Endothelial cell of hepatic sinusoid (primary cell): ENCODE data around the gene GARNL3.

Experiments
- in situ Hi-C: cut with HindIII; loops from 2 replicates; pipeline ENCODE4 v1.10.0; 2017; ENCODE audit warnings: low sequenced_read_pairs

Gene GARNL3

DNA sequence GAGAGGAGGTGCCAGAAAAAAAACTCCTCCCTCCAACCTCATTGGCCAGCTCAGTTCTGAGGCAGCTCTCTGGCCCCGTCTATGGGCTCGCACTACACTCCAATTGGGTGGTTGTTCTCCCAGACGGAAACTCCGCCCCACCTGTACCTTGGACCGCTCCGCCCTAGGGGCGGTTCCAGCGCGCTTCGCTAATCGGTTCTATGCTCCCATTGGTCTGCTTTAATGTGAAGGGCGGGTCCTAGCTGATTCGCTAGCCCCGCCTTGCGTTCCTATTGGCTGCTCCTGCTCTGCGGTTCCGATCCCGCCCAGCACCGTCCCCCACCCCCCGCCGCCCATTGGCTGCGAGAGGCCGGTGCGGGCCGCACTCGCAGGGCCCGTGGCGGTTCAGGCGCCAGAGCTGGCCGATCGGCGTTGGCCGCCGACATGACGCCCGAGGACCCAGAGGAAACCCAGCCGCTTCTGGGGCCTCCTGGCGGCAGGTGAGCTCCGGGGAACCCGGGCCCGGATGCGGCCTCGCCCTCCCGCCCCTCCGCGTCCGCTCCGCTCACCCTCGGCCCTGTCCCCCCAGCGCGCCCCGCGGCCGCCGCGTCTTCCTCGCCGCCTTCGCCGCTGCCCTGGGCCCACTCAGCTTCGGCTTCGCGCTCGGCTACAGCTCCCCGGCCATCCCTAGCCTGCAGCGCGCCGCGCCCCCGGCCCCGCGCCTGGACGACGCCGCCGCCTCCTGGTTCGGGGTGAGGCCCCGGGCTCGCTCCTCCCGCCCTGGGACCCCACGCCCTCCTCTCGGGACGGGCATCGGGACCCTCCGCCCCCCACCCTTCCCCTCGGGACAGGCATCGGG, 132.5 kb downstream of the GARNL3 start, which contains the start of gene SLC2A8:
SLC2A8 (plus strand) TSS at position 362 of the 838 bp plus-strand sequence; CDS start at position 424, 62 bp downstream.
- in situ Hi-C loops = no loop called here

DNA sequence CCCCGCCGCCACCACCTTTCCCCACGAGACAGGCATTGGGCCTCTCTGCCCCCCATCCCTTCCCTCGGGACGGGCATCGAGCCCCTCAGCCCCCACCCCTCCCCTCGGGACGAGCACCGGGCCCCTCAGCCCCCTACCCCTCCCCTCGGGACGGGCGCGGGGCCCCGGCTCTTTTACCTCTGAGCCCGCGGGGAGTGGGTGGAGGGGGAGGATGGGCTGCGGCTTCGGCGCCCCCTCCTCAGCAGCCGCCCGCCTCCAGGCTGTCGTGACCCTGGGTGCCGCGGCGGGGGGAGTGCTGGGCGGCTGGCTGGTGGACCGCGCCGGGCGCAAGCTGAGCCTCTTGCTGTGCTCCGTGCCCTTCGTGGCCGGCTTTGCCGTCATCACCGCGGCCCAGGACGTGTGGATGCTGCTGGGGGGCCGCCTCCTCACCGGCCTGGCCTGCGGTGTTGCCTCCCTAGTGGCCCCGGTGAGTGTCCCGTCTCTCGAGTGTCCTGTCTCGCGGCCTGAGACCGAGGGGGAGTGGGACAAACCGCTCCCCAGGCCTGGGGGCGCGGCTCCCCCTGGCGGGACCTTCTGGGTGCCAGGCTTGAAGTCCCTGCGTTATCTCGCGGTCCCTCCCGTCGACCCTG, 133.2 kb downstream of the GARNL3 start:
- in situ Hi-C loops = no loop called here

DNA sequence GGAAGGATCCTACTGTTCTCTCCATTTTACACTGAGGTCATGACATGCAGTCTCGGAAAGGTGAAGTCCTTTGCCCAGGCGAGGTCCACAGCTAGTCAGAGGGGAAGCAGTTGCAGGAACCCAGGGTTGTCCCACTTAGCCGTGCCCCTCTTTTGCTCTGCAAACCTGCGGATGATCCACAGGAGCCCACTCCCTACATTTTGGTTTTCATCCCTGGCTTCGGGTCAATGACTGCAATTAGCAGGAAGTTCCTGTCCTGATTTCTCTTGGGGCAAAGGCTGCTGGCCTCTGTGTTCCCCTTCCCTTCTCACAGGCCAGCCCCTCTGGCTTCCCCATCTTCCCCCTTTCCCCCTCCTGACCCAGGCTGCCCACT, 133.7 kb downstream of the GARNL3 start:
- in situ Hi-C loops = no loop called here

DNA sequence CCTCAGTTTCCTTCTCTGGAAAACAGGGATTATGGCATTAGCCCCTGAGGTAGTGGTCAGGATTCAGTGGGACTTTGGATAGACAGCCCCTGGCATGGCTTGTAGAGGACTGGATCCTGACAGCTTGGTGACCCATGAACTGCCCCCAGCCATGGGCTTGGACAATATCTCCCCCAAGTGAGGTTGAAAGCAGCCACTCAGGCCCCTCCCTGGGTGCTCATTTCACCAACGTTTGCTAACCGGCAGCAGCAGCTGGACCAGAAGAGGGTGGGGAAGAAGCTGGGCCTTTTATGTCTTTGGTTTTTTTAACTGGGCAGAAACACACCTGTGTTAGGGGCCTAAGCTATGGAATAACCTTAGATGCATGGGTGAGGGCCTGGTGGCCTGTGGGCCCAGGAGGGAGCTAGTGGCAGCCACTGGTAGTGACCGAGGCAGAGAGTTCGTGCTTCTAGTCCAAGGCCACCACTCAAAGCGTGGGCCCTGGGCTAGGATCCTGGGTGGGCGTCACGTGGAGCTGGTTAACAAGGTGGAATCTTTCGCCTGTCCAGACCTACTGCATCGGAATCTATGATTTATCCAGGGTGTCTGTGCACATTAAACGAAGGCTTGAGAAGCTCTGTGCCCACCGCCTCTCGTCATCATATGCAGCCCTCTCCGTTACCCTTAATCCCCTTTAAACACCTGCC, 134.3 kb downstream of the GARNL3 start:
- in situ Hi-C loops = no loop called here

DNA sequence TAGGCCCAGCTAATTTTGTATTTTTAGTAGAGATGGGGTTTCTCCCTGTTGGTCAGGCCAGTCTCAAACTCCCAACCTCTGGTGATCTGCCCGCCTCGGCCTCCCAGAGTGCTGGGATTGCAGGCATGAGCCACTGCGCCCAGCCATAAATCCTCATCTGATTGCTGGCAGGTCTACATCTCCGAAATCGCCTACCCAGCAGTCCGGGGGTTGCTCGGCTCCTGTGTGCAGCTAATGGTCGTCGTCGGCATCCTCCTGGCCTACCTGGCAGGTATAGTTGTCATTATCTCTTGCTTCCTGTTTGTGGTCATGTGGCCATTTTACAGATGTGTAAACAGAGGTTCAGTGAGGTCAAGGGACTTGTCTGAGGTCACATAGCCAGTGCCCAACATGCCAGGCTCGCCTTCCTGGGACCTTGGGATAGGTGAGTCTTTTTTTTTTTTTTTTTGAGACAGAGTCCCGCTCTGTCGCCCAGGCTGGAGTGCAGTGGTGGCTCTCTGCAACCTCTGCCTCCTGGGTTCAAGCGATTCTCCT, 135.2 kb downstream of the GARNL3 start:
- in situ Hi-C loops = no loop called here

DNA sequence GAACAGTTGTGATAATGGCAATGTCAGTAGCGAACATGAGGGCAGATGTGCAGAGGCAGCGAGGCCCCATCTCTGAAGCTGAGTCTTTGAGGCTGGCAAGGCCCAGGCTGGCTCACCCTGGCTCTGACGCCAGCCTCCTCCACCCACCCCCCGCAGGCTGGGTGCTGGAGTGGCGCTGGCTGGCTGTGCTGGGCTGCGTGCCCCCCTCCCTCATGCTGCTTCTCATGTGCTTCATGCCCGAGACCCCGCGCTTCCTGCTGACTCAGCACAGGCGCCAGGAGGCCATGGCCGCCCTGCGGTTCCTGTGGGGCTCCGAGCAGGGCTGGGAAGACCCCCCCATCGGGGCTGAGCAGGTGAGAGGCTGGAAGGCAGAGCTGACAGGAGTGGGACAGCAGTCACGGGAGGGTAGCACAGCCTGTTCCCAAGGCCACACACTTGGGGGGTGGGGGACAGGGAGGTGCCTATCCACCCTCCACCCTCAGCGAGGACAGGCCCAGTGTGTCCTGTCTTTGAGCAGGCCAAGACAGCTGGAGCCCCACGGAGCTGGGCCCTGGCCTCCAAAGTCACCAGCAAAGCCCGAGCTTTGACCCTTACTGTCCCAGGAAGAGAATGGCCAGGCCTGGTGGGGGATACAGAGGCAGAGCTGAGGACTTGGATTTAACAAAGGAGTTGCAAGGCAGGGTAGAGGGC, 138.0 kb downstream of the GARNL3 start:
- in situ Hi-C loops = no loop called here

DNA sequence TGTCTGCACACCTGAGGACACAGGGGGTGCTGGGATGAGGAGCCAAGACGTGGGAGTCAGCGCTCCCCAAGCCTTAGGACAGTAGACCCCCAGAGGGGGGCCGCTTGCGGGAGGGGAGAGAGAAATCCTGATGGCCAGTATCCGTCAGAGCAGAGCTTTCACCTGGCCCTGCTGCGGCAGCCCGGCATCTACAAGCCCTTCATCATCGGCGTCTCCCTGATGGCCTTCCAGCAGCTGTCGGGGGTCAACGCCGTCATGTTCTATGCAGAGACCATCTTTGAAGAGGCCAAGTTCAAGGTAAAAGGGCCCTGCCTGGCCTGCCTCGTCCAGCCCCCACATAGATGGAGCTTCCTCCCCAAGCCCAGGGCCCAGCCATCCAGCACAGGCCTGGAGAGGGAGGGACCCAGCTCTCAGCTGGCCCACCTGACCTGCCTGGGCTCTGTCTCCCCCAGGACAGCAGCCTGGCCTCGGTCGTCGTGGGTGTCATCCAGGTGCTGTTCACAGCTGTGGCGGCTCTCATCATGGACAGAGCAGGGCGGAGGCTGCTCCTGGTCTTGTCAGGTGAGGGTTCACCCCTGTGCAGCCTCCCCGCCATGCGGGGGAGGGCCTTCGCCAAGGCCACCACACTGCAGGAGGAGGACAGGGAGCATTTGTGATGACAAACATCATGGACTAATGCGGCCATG, 139.1 kb downstream of the GARNL3 start:
- in situ Hi-C loops = no loop called here

DNA sequence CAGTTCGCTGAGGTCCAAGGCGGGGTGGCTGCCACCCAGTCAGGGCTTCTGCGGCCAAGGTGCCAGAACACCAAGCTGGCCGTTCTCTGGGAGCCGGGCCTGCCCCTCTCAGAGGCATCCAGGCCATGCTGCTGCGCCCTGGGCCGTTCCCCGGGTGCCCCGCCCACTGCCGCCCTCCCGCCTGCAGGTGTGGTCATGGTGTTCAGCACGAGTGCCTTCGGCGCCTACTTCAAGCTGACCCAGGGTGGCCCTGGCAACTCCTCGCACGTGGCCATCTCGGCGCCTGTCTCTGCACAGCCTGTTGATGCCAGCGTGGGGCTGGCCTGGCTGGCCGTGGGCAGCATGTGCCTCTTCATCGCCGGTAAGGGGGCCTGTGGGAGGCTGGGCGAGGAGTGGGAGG, 140.1 kb downstream of the GARNL3 start:
- in situ Hi-C loops = loop anchor here (5.0 kb wide), 1 partner anchor 172 kb away; no protein-coding TSS in a partner anchor

DNA sequence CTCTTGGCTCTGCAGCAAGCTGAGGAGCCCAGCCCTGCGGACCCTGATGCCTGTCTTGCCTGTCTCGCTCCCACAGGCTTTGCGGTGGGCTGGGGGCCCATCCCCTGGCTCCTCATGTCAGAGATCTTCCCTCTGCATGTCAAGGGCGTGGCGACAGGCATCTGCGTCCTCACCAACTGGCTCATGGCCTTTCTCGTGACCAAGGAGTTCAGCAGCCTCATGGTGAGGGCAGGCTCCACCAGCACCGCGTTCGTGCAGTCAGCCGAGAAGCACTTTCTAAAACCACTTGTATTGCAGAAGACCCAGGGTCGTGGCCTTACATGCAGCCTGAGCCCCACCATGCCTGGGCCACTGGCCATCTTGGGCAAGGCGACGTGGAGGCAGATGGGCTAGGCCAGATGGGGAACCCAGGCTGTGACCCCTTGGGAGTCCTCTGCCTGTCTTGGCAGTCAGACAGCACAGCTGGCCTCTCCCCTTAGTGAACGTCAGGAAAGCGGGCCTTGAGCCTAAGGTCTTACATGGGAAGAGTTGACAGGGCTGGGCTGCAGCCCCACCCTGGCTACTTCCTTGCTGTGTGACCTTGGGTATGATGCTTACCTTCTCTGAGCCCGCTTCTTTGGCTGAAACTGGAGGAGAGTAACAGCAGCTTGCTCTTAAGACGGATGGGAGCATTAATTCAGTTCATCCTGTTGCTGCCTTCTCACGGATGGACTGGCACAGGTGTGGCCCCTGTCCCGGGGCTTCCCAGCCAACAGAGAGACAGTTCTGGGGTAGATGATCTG, 141.0 kb downstream of the GARNL3 start:
- in situ Hi-C loops = loop anchor here (5.0 kb wide), 1 partner anchor 173 kb away; no protein-coding TSS in a partner anchor

DNA sequence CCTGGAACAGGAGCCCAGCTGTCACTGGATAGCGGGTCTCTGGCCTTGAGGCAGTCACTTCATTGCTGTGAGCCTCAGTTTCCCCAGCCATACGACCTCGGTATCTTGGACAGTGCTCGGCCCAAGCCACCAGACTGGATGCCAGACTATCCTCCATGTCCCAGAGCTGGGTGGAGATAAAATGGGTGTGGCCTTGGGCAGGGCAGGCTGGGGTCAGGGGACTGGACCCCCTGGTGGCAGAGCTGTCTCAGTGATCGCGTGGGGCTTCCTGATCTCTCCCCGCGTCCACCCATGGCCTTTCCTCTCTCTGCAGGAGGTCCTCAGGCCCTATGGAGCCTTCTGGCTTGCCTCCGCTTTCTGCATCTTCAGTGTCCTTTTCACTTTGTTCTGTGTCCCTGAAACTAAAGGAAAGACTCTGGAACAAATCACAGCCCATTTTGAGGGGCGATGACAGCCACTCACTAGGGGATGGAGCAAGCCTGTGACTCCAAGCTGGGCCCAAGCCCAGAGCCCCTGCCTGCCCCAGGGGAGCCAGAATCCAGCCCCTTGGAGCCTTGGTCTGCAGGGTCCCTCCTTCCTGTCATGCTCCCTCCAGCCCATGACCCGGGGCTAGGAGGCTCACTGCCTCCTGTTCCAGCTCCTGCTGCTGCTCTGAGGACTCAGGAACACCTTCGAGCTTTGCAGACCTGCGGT, 142.4 kb downstream of the GARNL3 start:
- in situ Hi-C loops = loop anchor here (5.0 kb wide), 1 partner anchor 175 kb away; no protein-coding TSS in a partner anchor

DNA sequence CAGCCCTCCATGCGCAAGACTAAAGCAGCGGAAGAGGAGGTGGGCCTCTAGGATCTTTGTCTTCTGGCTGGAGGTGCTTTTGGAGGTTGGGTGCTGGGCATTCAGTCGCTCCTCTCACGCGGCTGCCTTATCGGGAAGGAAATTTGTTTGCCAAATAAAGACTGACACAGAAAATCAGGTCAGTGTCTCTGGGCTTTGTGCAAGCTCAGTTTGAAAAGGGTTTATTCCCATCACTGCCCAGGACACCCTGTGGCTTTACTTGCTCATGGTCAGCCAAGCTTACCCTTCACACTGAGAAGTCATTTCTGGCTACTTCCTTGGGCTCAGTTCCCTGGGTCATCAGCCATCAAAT, 142.9 kb downstream of the GARNL3 start:
- in situ Hi-C loops = loop anchor here (5.0 kb wide), 1 partner anchor 175 kb away; no protein-coding TSS in a partner anchor

DNA sequence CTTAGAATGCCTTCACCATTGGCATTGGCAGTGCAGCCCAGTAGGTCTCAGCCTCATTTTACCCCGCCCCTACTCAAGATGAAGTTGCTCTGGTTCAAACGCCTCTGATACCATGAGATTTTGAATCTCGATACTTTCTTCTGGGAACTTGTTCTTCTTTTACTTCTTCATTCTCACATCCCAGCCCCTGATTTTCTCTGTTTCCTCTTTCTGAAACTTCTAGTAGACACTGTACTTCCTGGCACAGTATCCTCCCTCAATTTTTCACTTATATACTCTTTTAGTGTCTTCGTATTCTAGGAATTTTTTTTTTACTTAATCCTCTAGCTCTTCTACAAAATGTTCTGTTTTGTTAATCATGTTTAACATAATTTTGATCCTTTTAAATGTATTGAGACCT, 146.5 kb downstream of the GARNL3 start:
- in situ Hi-C loops = no loop called here

DNA sequence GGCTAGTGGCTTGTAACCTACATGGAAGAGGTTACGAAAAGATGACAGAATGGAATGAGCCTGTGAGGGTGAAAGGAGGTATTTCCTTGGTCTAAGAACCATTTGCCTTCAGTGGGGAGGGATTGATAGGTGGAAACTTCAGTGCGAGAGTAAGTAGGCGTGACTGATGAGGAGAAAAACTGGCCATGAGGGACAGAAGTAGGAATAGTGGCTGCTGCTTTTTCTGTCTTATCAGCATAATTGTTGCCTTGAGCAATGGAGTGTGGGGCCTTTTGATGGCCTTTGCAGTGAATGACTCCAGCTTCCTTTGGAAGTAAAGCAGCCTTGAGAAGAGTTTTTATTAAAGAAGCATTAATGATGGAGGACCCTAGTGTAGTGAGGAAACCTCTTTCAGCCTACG, 150.6 kb downstream of the GARNL3 start:
- in situ Hi-C loops = no loop called here

DNA sequence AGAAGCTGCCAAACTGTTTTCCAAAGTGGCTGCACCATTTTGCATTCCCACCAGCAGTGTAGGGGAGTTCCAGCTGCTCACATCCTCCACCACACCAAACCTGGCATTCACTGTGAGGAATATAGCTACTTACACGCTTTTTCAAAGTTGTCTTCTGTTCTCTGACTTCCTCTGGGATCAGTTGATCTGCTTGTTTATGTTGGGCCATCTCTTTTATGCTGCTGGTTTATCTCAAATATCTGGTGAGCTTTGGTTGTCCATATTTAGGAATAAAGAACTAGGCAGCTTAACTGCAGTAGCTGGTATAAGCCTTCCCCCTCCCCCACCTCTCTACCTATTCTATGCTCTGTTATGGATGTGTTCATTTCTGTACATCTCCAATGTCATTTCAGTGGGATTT, 151.1 kb downstream of the GARNL3 start:
- in situ Hi-C loops = no loop called here

DNA sequence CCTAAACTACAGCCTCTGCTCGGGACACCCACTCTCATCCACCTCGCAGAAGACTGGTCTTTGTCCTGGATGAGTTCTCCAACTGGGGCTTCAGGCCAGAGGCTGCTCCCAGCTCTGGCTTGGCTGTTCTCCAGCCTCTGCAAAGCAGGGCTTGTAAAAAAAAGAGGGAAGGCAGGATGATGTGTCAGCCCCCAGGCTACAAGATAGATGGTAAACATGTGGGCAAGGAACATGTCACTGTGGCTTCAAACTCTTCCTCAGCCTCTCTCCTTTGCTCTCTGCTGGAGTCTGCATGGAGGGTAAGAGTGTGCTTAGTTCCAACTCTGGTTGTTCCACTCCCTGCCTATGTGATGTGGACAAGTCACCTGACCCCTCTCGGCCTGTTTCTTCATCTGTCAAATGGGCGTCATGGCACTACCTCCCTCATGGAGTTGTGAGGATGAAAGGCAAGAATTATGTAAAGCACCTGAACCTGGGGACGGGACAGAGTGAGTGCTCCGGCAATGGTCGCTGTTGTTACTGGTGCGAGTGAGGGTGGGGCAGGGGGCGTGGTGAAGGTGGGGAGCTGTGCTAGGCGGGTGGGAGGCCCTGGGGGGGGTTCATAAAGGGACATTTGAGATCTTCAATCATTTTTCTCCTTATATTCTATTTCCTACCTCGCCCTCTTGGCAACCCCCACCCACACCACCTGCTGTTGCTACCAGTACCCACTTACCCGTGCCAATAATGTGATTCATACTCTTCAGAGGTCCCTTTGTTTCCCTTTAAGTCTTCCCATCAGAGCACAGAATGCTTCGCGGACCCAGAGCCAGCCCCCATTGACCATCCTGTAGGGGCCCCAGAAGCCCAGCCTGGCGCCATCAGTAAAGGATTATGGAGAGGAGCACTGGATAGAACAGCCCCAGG, 152.8 kb downstream of the GARNL3 start:
- in situ Hi-C loops = no loop called here

DNA sequence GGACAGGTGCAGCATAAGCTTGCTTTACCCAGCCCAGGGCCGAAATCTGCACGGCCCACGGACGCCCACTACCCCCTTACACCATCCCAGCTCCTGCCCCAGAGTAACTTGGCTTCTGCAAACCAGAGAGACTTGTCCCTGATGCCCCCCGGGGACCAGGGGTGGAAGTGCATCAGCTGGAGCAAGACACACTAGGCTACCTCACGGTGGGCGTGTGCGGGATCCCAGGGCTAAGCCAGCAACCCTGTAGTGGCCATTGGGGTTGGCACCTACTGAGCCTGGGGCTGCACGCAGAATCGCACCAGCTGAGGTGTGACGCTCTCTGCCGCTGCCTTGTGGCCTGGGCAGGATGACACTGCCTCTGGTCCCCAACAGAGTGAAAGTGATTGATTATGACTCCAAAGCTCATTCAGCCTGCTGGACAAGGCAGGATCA, 153.5 kb downstream of the GARNL3 start:
- in situ Hi-C loops = no loop called here

DNA sequence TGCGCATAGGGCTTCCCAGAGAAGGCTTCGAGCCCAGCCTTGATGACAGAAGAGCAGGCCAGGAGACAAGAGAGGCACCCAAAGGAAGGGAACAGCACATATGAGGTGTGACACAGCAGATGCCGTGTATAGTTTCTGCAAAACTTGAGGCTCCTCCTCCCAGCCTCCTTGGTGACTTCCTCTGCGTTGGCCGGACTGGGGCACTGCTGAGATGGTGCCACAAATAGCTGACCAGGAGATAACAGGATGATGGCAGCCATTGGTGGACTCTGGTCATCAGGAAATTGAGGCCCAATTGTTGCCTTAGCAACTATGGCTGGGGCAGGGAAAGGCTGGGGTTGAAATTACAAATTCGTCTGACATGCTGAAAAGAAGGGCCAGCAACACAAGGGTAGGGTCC, 154.8 kb downstream of the GARNL3 start:
- in situ Hi-C loops = no loop called here

DNA sequence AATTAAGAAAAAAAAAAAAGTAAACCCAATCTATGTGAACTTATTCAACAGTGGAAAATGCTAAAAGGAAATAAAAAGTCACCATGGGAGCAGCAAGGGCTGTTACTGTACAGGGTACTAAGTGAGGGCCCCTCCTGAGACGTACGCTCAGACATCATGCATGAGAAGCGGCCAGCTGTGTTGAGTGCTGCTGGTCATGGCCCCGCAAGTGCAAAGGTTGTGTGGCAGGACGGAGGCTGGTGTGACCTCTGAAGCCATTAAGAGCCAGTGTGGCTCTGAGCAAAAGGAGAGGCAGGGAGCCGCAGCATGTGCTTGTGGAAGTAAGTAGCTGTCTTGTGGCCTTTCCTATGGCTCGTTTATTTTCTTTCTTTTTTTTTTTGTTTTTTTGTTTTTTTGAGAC, 156.5 kb downstream of the GARNL3 start:
- in situ Hi-C loops = no loop called here
